Testis (tissue), 3 donors: ENCODE results near the gene TMEM81. TPM values are rescaled to one million over a fixed set of nuclear protein-coding genes. Genes with fewer than 3 reads are reported as not detected.

Experiments
- DNase-seq: peaks from one replicate; pipeline ENCODE4 v3.0.0-alpha.2; 2019
- H3K27ac ChIP-seq, 2 donors: fragments of 200-600 bp; sonication (generic); one replicate each; pipeline ENCODE4 v1.5.1; 2019
- H3K27me3 ChIP-seq: fragments of 200-600 bp; sonication (generic); one replicate; pipeline ENCODE4 v1.5.1; 2019
- H3K36me3 ChIP-seq: fragments of 200-600 bp; sonication (generic); one replicate; pipeline ENCODE4 v1.5.1; 2017; ENCODE audit warnings: low read depth; ENCODE audit errors: missing control alignments
- H3K4me1 ChIP-seq: fragments of 200-600 bp; sonication (generic); one replicate; pipeline ENCODE4 v1.5.1; 2019
- H3K4me3 ChIP-seq, 2 donors: fragments of 200-600 bp; sonication (generic); one replicate each; pipeline ENCODE4 v1.5.1; 2017 to 2019
- H3K9me3 ChIP-seq: fragments of 200-600 bp; sonication (generic); one replicate; pipeline ENCODE4 v1.5.1; 2017
- CTCF ChIP-seq, 3 experiments: fragments of 450-650 bp in 2 of 3; fragments of 200-600 bp in 1 of 3; sonication (generic) in 1 of 3; IDR thresholded peaks; one replicate each; pipeline ENCODE4 v1.5.1; 2016 to 2019; ENCODE audit warnings: antibody characterized with exemption in 3 of 3, mild to moderate bottlenecking in 2 of 3, moderate library complexity in 1 of 3
- POLR2A ChIP-seq: fragments of 450-650 bp; IDR thresholded peaks from one replicate; pipeline ENCODE4 v1.6.1; 2017; ENCODE audit warnings: antibody characterized with exemption, mild to moderate bottlenecking, moderate library complexity
- WGBS, 2 donors: methylation state at CpG; one replicate each; pipeline ENCODE4 v1.1.5; 2018; 5-methylcytosine and 5-hydroxymethylcytosine counted together
- intact Hi-C: fragments of 100-400 bp; cut with DNase I; formaldehyde crosslinking; loops from one replicate; pipeline ENCODE4 v1.15.1; 2023; ENCODE audit warnings: low total_unique reads
- polyA plus RNA-seq: library from polyadenylated mRNA; stranded (reverse); fragments of 350-450 nt; fragmentation: Illumina TruSeq; extraction: RNeasy Lipid Tissue Mini Kit (QIAGEN cat#74804); gene quantifications from one replicate; pipeline ENCODE4 v1.2.3, GENCODE V29; 2014; ENCODE audit warnings: low read depth, low replicate concordance; ENCODE audit not compliant: insufficient read depth
- total RNA-seq, 2 donors: library from RNA; depleted of rRNA; stranded (reverse); fragments of >200 nt; gene quantifications; one replicate each; pipeline ENCODE4 v1.2.3, GENCODE V29; 2016

TMEM81 gene
- total and polyA plus RNA-seq, 3 donors from 2014 or later: 5.7 to 6.8 (median 5.9) TPM

DNA sequence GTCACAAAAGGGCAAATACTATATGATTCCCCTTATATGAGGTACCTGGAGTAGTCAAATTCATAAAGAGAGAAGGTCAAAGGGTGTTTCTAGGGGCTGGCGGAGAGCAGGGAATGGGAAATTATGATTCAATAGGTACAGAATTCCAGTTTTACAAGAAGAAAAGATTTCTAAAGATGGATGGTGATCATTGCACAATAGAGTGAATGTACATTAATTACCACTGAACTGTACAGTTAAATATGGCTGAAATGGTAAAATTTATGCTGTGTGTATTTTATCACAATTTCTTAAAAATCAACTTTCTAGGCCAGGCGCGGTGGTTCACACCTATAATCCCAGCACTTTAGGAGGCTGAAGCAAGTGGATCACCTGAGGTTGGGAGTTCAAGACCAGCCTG is 18.1 kb upstream of the TMEM81 start:
- H3K9me3 ChIP-seq: no peaks in the 10 kb centered on the region
- no peaks in the 10 kb centered on the region for H3K36me3 ChIP-seq
- H3K27me3 ChIP-seq: no peaks in the 10 kb centered on the region
- TF ChIP-seq CTCF (IDR thresholded peaks at IDR 0.05) (no peak), POLR2A (no peak)
- no peak overlapping the region for H3K4me3 ChIP-seq
- no peak for DNase-seq
- H3K27ac ChIP-seq: no peak overlapping the region
- WGBS, 2 donors: 91 to 98% methylated on average over 3 of the region's 3 CpGs
- intact Hi-C loops: no loop called here
- H3K4me1 ChIP-seq: no peaks in the 10 kb centered on the region

DNA sequence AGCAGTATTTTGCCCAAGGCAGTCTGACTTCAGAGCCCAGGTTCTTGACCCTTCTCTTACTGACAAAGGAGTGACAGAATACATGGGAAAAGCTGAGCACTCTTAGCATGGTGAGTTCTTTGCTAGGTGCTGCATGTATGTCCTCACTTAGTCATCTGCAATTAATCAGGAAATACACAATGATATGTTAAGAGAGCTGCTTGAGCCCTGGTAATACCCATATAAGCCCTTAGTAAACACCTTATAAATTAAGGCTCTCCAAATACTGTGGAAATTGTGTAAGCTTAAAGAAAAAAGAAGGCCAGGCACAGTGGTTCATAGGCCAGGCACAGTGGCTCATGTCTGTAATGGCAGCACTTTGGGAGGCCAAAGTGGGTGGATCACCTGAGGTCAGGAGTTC is 14.0 kb upstream of the TMEM81 start:
- no peaks in the 10 kb centered on the region for H3K4me1 ChIP-seq
- no peak overlapping the region for H3K4me3 ChIP-seq
- no peak for DNase-seq
- no peak for TF ChIP-seq POLR2A
- H3K27me3 ChIP-seq: no peaks in the 10 kb centered on the region
- H3K27ac ChIP-seq: no peak overlapping the region
- no peaks in the 10 kb centered on the region for H3K36me3 ChIP-seq
- no peaks in the 10 kb centered on the region for H3K9me3 ChIP-seq
- intact Hi-C loops: no loop called here

DNA sequence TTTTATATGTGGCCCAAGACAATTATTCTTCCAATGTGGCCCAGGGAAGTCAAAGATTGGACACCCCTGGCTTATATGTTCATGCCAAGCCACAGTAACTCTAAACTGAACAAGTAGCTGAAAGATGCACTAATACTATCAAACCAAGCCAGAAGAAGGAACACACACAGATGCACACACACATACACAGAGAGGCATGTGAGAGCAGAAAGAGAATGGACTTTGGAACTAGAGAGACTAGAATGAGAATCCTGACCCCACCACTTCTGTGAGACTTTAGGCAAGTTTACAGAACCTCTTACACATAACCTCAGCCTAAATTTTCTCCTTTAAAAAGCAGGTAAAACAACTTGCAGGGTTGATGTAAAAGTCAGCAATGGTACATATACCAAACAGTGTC is 11.2 kb upstream of the TMEM81 start:
- Histone ChIP-seq H3K27me3 (no peaks in the 10 kb centered on the region), H3K4me1 (no peaks in the 10 kb centered on the region), H3K4me3 (no peak overlapping the region), H3K36me3 (no peaks in the 10 kb centered on the region), H3K9me3 (no peaks in the 10 kb centered on the region), H3K27ac (no peak overlapping the region)
- intact Hi-C loops: no loop called here
- TF ChIP-seq CTCF (IDR thresholded peaks at IDR 0.05) (no peak), POLR2A (no peak)
- no peak for DNase-seq

GRCh38 chr1:205091043-205091740 is 6.9 kb upstream of the TMEM81 start:
- no peak overlapping the region for H3K27ac ChIP-seq
- no peak overlapping the region for H3K4me3 ChIP-seq
- TF ChIP-seq POLR2A (no peak), CTCF (IDR thresholded peaks at IDR 0.05) (no peak)
- intact Hi-C loops: no loop called here
- no peaks in the 10 kb centered on the region for H3K9me3 ChIP-seq
- H3K4me1 ChIP-seq: no peaks in the 10 kb centered on the region
- H3K36me3 ChIP-seq: no peaks in the 10 kb centered on the region
- no peaks in the 10 kb centered on the region for H3K27me3 ChIP-seq
- WGBS, 2 donors: 82 to 94% methylated on average over 4 of the region's 4 CpGs
- no peak for DNase-seq

GRCh38 chr1:205088341-205088740 is 4.1 kb upstream of the TMEM81 start:
- no peaks in the 10 kb centered on the region for H3K36me3 ChIP-seq
- intact Hi-C loops: no loop called here
- H3K27me3 ChIP-seq: no peaks in the 10 kb centered on the region
- H3K9me3 ChIP-seq: no peaks in the 10 kb centered on the region
- DNase-seq: no peak
- no peaks in the 10 kb centered on the region for H3K4me1 ChIP-seq
- TF ChIP-seq POLR2A (no peak), CTCF (IDR thresholded peaks at IDR 0.05) (no peak)
- H3K4me3 ChIP-seq: no peak overlapping the region
- H3K27ac ChIP-seq: no peak overlapping the region
- 79 to 82% methylated on average over 3 of the region's 3 CpGs for WGBS, 2 donors
